ENCODE results near the gene CCDC30.

DNA sequence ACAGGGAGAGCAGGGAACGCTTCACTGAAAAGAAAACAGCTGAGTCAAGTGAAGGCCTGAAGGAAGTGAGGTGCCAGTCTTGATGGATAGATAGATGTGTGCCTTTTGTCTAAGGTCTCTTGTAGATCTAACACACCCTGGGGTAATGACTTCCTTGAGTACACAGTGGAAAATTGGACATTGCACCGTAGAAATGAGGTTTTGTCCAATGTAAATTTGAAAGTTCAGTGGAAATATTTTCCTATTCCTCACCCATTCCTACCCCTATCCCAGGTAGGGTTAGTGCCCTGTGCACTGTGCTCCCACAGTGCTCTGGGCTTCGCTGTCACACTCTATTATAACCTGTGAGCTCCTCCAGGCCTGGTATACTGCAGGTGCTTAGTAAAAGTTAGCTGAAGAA is 31.6 kb upstream of the CCDC30 start:
- no peak for TF ChIP-seq POLR2A (IDR thresholded peaks at IDR 0.05; ENCODE audit: extremely low read depth, insufficient read length)
- TF ChIP-seq, protein P1, sequence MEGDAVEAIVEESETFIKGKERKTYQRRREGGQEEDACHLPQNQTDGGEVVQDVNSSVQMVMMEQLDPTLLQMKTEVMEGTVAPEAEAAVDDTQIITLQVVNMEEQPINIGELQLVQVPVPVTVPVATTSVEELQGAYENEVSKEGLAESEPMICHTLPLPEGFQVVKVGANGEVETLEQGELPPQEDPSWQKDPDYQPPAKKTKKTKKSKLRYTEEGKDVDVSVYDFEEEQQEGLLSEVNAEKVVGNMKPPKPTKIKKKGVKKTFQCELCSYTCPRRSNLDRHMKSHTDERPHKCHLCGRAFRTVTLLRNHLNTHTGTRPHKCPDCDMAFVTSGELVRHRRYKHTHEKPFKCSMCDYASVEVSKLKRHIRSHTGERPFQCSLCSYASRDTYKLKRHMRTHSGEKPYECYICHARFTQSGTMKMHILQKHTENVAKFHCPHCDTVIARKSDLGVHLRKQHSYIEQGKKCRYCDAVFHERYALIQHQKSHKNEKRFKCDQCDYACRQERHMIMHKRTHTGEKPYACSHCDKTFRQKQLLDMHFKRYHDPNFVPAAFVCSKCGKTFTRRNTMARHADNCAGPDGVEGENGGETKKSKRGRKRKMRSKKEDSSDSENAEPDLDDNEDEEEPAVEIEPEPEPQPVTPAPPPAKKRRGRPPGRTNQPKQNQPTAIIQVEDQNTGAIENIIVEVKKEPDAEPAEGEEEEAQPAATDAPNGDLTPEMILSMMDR (IDR thresholded peaks at IDR 0.05; ENCODE audit: low read depth, low read length): no peak
- TF ChIP-seq, protein P2, sequence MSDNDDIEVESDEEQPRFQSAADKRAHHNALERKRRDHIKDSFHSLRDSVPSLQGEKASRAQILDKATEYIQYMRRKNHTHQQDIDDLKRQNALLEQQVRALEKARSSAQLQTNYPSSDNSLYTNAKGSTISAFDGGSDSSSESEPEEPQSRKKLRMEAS (IDR thresholded peaks at IDR 0.05; ENCODE audit: low read depth, low read length): no peak
